Endothelial cell of umbilical vein (primary cell): ENCODE data around the gene ARRDC2. TPM values are rescaled to one million over a fixed set of nuclear protein-coding genes. Genes with fewer than 3 reads are reported as not detected.

Source experiments
- BruUV-seq: library from RNA; stranded (reverse); fragments of 400-500 nt; replicated peaks from 2 replicates; lab custom pipeline; 2021; lab: Mats Ljungman, UMichigan
- CTCF ChIA-PET: fragments of 300-600, 350-600 bp; sonication (Branson Sonifier 250); formaldehyde crosslinking; loops from one replicate; lab custom pipeline; 2021; ENCODE audit warnings: antibody characterized with exemption, inconsistent platforms; lab: Charles Lee
- POLR2A ChIA-PET: fragments of 300-600, 350-600 bp; sonication (Branson Sonifier 250); formaldehyde crosslinking; loops from one replicate; lab custom pipeline; 2021; ENCODE audit warnings: antibody characterized with exemption, inconsistent platforms; lab: Charles Lee
- DNase-seq: peaks from one replicate; pipeline ENCODE4 v3.0.0-alpha.2; 2011; ENCODE audit warnings: low read depth, low spot score
- FAIRE-seq: peaks from 2 replicates; lab custom pipeline; 2011; peaks lifted over from hg19 to GRCh38; lab: Jason Lieb, UNC
- H2AFZ ChIP-seq: 2 replicates; pipeline ENCODE4 v1.6.0; 2012; ENCODE audit warnings: low read depth, low read length, control low read depth, inconsistent platforms
- H3K27ac ChIP-seq: 2 replicates; pipeline ENCODE4 v1.5.1; 2011; ENCODE audit warnings: low read depth, mild to moderate bottlenecking, control low read depth, low read length, moderate library complexity; ENCODE audit not compliant: insufficient read depth
- H3K27me3 ChIP-seq, 2 experiments: 2 replicates each; pipeline versions ENCODE4 v1.6.0 to v1.6.1; 2011; ENCODE audit warnings: low read length in 2 of 2, mixed read lengths in 1 of 2; ENCODE audit not compliant: control insufficient read depth in 2 of 2, insufficient read depth in 2 of 2
- H3K36me3 ChIP-seq, 2 experiments: 2 replicates in 1 of 2; 3 replicates in 1 of 2; pipeline ENCODE4 v1.5.1; 2011; ENCODE audit warnings: low read length in 2 of 2, mild to moderate bottlenecking in 1 of 2, moderate library complexity in 1 of 2; ENCODE audit not compliant: control insufficient read depth in 2 of 2, insufficient read depth in 2 of 2; ENCODE audit errors: extremely low read depth in 1 of 2
- H3K4me1 ChIP-seq: 3 replicates; pipeline ENCODE4 v1.5.1; 2011; ENCODE audit warnings: mild to moderate bottlenecking, low read length; ENCODE audit not compliant: control insufficient read depth, insufficient read depth; ENCODE audit errors: extremely low read depth
- H3K4me2 ChIP-seq: 2 replicates; pipeline ENCODE4 v1.6.1; 2011; ENCODE audit warnings: low read length, control low read depth, mixed read lengths; ENCODE audit not compliant: insufficient read depth
- H3K4me3 ChIP-seq, 3 experiments: fragments of 200-600 bp in 1 of 3; sonication (generic), shearing (Covaris generic) in 1 of 3; replicated peaks in 1 of 3; 2 replicates each; pipeline ENCODE4 v1.5.1; 2011 to 2016; ENCODE audit warnings: control low read depth in 3 of 3, low read length in 3 of 3, mild to moderate bottlenecking in 2 of 3, inconsistent platforms in 1 of 3, low read depth in 1 of 3, moderate library complexity in 1 of 3; ENCODE audit not compliant: insufficient read depth in 1 of 3
- H3K79me2 ChIP-seq: 2 replicates; pipeline ENCODE4 v1.6.0; 2012; ENCODE audit warnings: low read length, inconsistent platforms; ENCODE audit not compliant: control insufficient read depth, insufficient read depth
- H3K9ac ChIP-seq: replicated peaks from 2 replicates; pipeline ENCODE3; 2011; ENCODE audit warnings: low read length, control low read depth; ENCODE audit not compliant: insufficient read depth; ENCODE audit errors: extremely low read depth
- H3K9me1 ChIP-seq: replicated peaks from 3 replicates; pipeline ENCODE4 v1.6.0; 2011; ENCODE audit warnings: mild to moderate bottlenecking, low read length; ENCODE audit not compliant: control insufficient read depth, insufficient read depth; ENCODE audit errors: extremely low read depth
- H3K9me3 ChIP-seq: replicated peaks from 2 replicates; pipeline ENCODE4 v1.5.1; 2012; ENCODE audit warnings: low read length, inconsistent platforms; ENCODE audit not compliant: control insufficient read depth, insufficient read depth
- H4K20me1 ChIP-seq: replicated peaks from 2 replicates; pipeline ENCODE3; 2011; ENCODE audit warnings: mild to moderate bottlenecking, low read length; ENCODE audit not compliant: control insufficient read depth, insufficient read depth; ENCODE audit errors: extremely low read depth
- EZH2 ChIP-seq: IDR thresholded peaks from 2 replicates; pipeline ENCODE4 v1.6.1; 2012; ENCODE audit warnings: borderline replicate concordance, low read depth, mild to moderate bottlenecking, moderate library complexity, low read length, inconsistent platforms; ENCODE audit not compliant: severe bottlenecking
- FOS ChIP-seq: IDR thresholded peaks from 2 replicates; pipeline ENCODE4 v1.6.1; 2011; ENCODE audit warnings: mild to moderate bottlenecking, low read length, moderate library complexity, borderline replicate concordance; ENCODE audit not compliant: insufficient read depth
- GATA2 ChIP-seq: IDR thresholded peaks from 2 replicates; pipeline ENCODE4 v1.7.0; 2011; ENCODE audit warnings: low read depth, mild to moderate bottlenecking, moderate library complexity, mixed read lengths, low read length; ENCODE audit not compliant: insufficient read length, insufficient read depth
- JUN ChIP-seq: IDR thresholded peaks from 2 replicates; pipeline ENCODE4 v1.6.1; 2011; ENCODE audit warnings: borderline replicate concordance, low read depth; ENCODE audit not compliant: insufficient read length, insufficient read depth
- MYC ChIP-seq: IDR thresholded peaks from one replicate; pipeline ENCODE4 v1.6.1; 2011; ENCODE audit warnings: mild to moderate bottlenecking, low read depth, low read length
- POLR2A ChIP-seq: IDR thresholded peaks from 2 replicates; pipeline ENCODE4 v1.6.1; 2012; ENCODE audit warnings: low read depth, mild to moderate bottlenecking, control low read depth, low read length
- POLR2AphosphoS5 ChIP-seq: IDR thresholded peaks from 2 replicates; pipeline ENCODE4 v1.6.1; 2012; ENCODE audit warnings: low read depth, mild to moderate bottlenecking, control low read depth, low read length, moderate library complexity; ENCODE audit not compliant: insufficient read depth
- dilution Hi-C: fragments of 300-500 bp; cut with MboI; formaldehyde crosslinking; loops from one replicate; pipeline ENCODE4 v1.15.0; 2019; ENCODE audit warnings: low sequenced_read_pairs; ENCODE audit not compliant: extremely low pct_ligation_motif_present
- intact Hi-C: fragments of 100-400 bp; cut with micrococcal nuclease; formaldehyde crosslinking; loops from one replicate; pipeline ENCODE4 v1.10.0; 2022
- polyA plus RNA-seq, 4 experiments: library from polyadenylated mRNA; depleted of rRNA in 3 of 4; stranded (reverse) in 3 of 4; unstranded in 1 of 4; fragments of >200 nt; gene quantifications; 2 replicates each; pipeline versions ENCODE4 v1.2.1 to v1.2.3, GENCODE V29; 2011 to 2012; ENCODE audit warnings: missing spikeins in 1 of 4
- total RNA-seq: library from RNA; stranded (reverse); gene quantifications from 2 replicates; pipeline ENCODE4 v1.2.3, GENCODE V29; 2021
- TF ChIP-seq, protein P1 (sequence below): IDR thresholded peaks from 2 replicates; pipeline ENCODE4 v1.6.1; 2011; ENCODE audit not compliant: insufficient read depth, insufficient read length
- TF ChIP-seq, protein P2 (sequence below), 2 donors: IDR thresholded peaks; 1 replicate in 1 of 2; 2 replicates in 1 of 2; pipeline ENCODE4 v1.5.1; 2011; ENCODE audit warnings: low read length in 2 of 2, mild to moderate bottlenecking in 2 of 2, moderate library complexity in 2 of 2, control low read depth in 1 of 2, inconsistent platforms in 1 of 2, low read depth in 1 of 2; ENCODE audit not compliant: insufficient read depth in 1 of 2; ENCODE audit errors: extremely low read depth in 1 of 2

The ARRDC2 gene
- total and polyA plus RNA-seq, 2 donors (not counting 3 experiments of a cell fraction or from before 2014, with no cell fraction given): 10.2 to 17.4 TPM

DNA sequence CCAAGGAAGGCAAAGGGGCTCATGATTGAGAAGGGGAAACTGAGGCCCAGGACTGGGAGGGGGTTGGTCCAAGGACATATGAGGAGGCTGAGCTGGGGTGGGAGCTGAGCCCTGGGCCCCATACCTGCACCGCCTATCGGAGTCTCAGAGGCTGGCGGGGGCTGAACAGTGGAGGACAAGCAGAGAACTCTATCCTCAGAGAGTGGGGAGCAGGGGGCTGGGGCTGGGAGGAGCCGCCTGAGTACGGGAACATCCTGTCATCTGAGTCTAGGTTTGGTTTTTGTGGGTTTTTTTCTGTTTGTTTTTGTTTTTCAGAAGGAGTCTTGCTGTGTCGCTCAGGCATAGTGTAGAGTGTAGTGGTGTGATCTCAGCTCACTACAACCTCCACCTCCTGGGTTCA lies 6.2 kb downstream of the ARRDC2 start:
- no peak for TF ChIP-seq JUN
- TF ChIP-seq FOS: no peak
- TF ChIP-seq, protein P1, sequence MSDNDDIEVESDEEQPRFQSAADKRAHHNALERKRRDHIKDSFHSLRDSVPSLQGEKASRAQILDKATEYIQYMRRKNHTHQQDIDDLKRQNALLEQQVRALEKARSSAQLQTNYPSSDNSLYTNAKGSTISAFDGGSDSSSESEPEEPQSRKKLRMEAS: no peak
- no peak for TF ChIP-seq MYC
- TF ChIP-seq EZH2: no peak
- TF ChIP-seq POLR2AphosphoS5: no peak
- no peak for TF ChIP-seq GATA2
- TF ChIP-seq, protein P2, sequence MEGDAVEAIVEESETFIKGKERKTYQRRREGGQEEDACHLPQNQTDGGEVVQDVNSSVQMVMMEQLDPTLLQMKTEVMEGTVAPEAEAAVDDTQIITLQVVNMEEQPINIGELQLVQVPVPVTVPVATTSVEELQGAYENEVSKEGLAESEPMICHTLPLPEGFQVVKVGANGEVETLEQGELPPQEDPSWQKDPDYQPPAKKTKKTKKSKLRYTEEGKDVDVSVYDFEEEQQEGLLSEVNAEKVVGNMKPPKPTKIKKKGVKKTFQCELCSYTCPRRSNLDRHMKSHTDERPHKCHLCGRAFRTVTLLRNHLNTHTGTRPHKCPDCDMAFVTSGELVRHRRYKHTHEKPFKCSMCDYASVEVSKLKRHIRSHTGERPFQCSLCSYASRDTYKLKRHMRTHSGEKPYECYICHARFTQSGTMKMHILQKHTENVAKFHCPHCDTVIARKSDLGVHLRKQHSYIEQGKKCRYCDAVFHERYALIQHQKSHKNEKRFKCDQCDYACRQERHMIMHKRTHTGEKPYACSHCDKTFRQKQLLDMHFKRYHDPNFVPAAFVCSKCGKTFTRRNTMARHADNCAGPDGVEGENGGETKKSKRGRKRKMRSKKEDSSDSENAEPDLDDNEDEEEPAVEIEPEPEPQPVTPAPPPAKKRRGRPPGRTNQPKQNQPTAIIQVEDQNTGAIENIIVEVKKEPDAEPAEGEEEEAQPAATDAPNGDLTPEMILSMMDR (IDR thresholded peaks at IDR 0.05; ENCODE audit: extremely low read depth in 1 of 2, insufficient read depth in 1 of 2, low read depth in 1 of 2, low read length in 2 of 2): no peak
- no peak for TF ChIP-seq POLR2A
- no peaks in the 10 kb centered on the region for H3K79me2 ChIP-seq
- BruUV-seq: no TSS peak
- no peaks in the 10 kb centered on the region for H4K20me1 ChIP-seq
- ChIA-PET POLR2A (no interaction called here), CTCF (no interaction called here)
- no peak for DNase-seq
- H3K4me3 ChIP-seq: no peak overlapping the region
- no peaks in the 10 kb centered on the region for H3K9me3 ChIP-seq
- intact Hi-C loops (no loop called here), dilution Hi-C loops (no loop called here)
- no peak overlapping the region for H3K4me2 ChIP-seq
- H3K9me1 ChIP-seq: no peaks in the 10 kb centered on the region
- peaks cover 11% of the 10 kb centered on the region for H3K4me1 ChIP-seq
- no peak overlapping the region for H2AFZ ChIP-seq
- H3K9ac ChIP-seq: no peak overlapping the region
- H3K36me3 ChIP-seq: peaks cover 0 to 30% of the 10 kb centered on the region in 2 experiments
- no peak overlapping the region for H3K27ac ChIP-seq
- FAIRE-seq: no peak
- no peaks in the 10 kb centered on the region for H3K27me3 ChIP-seq
